Thyroid gland (tissue), 4 donors: ENCODE results near the gene LARGE2. TPM values are rescaled to one million over a fixed set of nuclear protein-coding genes. Genes with fewer than 3 reads are reported as not detected.

ENCODE experiments used
- DNase-seq, 2 donors: peaks; one replicate each; pipeline ENCODE4 v3.0.0-alpha.2; 2019
- H3K27ac ChIP-seq, 3 donors: fragments of 200-600 bp; sonication (generic); 1 replicate in 2 of 3; 2 replicates in 1 of 3; pipeline ENCODE4 v1.5.1; 2016 to 2019; ENCODE audit warnings: mild to moderate bottlenecking in 1 of 3, moderate library complexity in 1 of 3
- H3K27me3 ChIP-seq: fragments of 200-600 bp; sonication (generic); one replicate; pipeline ENCODE4 v1.5.1; 2019
- H3K36me3 ChIP-seq, 2 donors: fragments of 200-600 bp; sonication (generic); one replicate each; pipeline ENCODE4 v1.5.1; 2016 to 2019
- H3K4me1 ChIP-seq, 2 donors: fragments of 200-600 bp; sonication (generic); one replicate each; pipeline ENCODE4 v1.5.1; 2017 to 2019
- H3K4me3 ChIP-seq, 3 donors: fragments of 200-600 bp; sonication (generic); replicated peaks in 1 of 3; 1 replicate in 2 of 3; 2 replicates in 1 of 3; pipeline ENCODE4 v1.5.1; 2016; ENCODE audit warnings: mild to moderate bottlenecking in 1 of 3
- H3K9me3 ChIP-seq: fragments of 200-600 bp; sonication (generic); one replicate; pipeline ENCODE4 v1.5.1; 2017
- CTCF ChIP-seq, 6 experiments: fragments of 200-600 bp in 3 of 6; fragments of 450-650 bp in 3 of 6; sonication (generic) in 3 of 6; IDR thresholded peaks; one replicate each; pipeline ENCODE4 v1.5.1; 2016 to 2019; ENCODE audit warnings: antibody characterized with exemption in 6 of 6, mild to moderate bottlenecking in 2 of 6, inconsistent platforms in 1 of 6, moderate library complexity in 1 of 6
- POLR2A ChIP-seq, 2 donors: fragments of 450-650 bp; IDR thresholded peaks; one replicate each; pipeline ENCODE4 v1.6.1; 2017; ENCODE audit warnings: antibody characterized with exemption in 2 of 2, mild to moderate bottlenecking in 2 of 2, moderate library complexity in 1 of 2
- WGBS, 2 donors: methylation state at CpG; one replicate each; pipeline ENCODE4 v1.1.5; 2017; 5-methylcytosine and 5-hydroxymethylcytosine counted together
- intact Hi-C: fragments of 100-400 bp; cut with DNase I; formaldehyde crosslinking; loops from one replicate; pipeline ENCODE4 v1.15.1; 2023
- total RNA-seq, 4 donors: library from RNA; depleted of rRNA; stranded (reverse); fragments of >200 nt; gene quantifications; one replicate each; pipeline ENCODE4 v1.2.3, GENCODE V29; 2016

Gene LARGE2
- total RNA-seq, 4 donors from 2014 or later, result 11.2 to 19.0 (median 14.1) TPM

GRCh38 chr11:45915446-45915845 lies 7.0 kb upstream of the LARGE2 start:
- H3K4me3 ChIP-seq, result no peak overlapping the region
- TF ChIP-seq CTCF (IDR thresholded peaks at IDR 0.05) (no peak), POLR2A (IDR thresholded peaks at IDR 0.05) (no peak)
- WGBS, 2 donors, result 79 to 87% methylated on average over 8 to 12 of the region's 13 CpGs
- DNase-seq, result no peak
- intact Hi-C loops, result loop anchor here (10.0 kb wide), 1 partner anchor 111 kb away; the partner anchor contains the start of gene SLC35C1
- no peaks in the 10 kb centered on the region for H3K27me3 ChIP-seq
- peaks cover 15 to 22% of the 10 kb centered on the region in 2 donors for H3K4me1 ChIP-seq
- peaks cover 19 to 30% of the 10 kb centered on the region in 2 donors for H3K36me3 ChIP-seq
- no peaks in the 10 kb centered on the region for H3K9me3 ChIP-seq
- H3K27ac ChIP-seq, result no peak overlapping the region

GRCh38 chr11:45917286-45917622 lies 5.2 kb upstream of the LARGE2 start:
- TF ChIP-seq POLR2A (IDR thresholded peaks at IDR 0.05) (no peak), CTCF (IDR thresholded peaks at IDR 0.05) (no peak)
- Histone ChIP-seq H3K4me1 (peaks cover 27 to 37% of the 10 kb centered on the region in 2 donors), H3K27me3 (no peaks in the 10 kb centered on the region), H3K4me3 (peak overlapping the region; percentile 38 to 76 (median 43)), H3K27ac (peak overlapping the region; percentile 23 to 80 (median 71)), H3K9me3 (no peaks in the 10 kb centered on the region), H3K36me3 (peaks cover 15 to 19% of the 10 kb centered on the region in 2 donors)
- DNase-seq, result no peak
- WGBS, 2 donors, result 5% methylated on average over 14 to 15 of the region's 16 CpGs
- intact Hi-C loops, result loop anchor here (10.0 kb wide), 1 partner anchor 112 kb away; the partner anchor contains the start of gene SLC35C1

DNA sequence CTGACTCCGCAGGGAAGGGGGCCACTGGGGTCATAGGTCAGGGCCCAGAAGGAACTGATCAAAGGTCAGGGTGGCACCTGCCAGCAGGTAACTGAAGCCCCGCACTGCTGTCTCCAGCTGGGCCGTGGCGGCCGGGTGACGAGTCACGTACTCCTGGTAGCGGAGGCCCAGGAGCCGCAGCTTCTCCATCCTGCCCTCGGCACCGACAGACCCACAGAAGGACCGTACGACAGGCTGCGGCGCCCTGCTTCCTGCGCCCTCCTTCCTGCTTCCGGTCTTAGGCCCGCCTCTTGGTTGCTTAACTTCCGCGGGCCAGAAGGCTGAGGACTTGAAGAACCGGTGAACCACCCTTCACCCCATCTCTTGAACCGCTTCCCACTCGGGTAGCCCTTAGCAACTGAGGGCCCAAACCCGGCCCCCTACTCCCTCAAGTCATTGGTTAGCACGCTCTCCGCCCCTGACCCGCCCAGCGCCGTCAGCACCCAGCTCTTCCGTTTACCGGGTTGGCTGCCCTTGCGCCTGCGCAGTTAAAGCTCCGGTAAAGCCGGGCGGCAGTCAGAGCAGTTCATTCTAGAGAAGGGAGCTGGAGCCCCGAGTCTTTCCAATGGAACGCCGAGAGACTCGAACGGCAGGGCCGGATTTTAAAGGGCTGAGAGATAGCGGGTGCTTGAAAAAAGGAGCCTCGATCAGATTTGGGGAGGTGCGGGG lies 4.7 kb upstream of the LARGE2 start, which contains the start of gene PEX16:
PEX16 (minus strand) TSS at position 255 of the 708 bp plus-strand sequence; CDS start at position 189, 66 bp downstream.
- peaks cover 27 to 43% of the 10 kb centered on the region in 2 donors for H3K4me1 ChIP-seq
- peak; percentile 98 to 99 for DNase-seq
- TF ChIP-seq POLR2A (IDR thresholded peaks at IDR 0.05) (peak; percentile 20 to 79), CTCF (IDR thresholded peaks at IDR 0.05) (no peak)
- peak within 1 kb of the TSS; percentile 43 to 76 (median 73) for H3K4me3 ChIP-seq
- H3K36me3 ChIP-seq, result peaks cover 15 to 19% of the 10 kb centered on the region in 2 donors
- H3K27me3 ChIP-seq, result no peaks in the 10 kb centered on the region
- H3K9me3 ChIP-seq, result no peaks in the 10 kb centered on the region
- intact Hi-C loops, result loop anchor here (10.0 kb wide), 1 partner anchor 113 kb away; the partner anchor contains the start of gene SLC35C1
- 0 to 1% methylated on average over 34 to 39 of the region's 45 CpGs for WGBS, 2 donors
- H3K27ac ChIP-seq, result peak within 1 kb of the TSS; percentile 46 to 80 (median 71)

DNA sequence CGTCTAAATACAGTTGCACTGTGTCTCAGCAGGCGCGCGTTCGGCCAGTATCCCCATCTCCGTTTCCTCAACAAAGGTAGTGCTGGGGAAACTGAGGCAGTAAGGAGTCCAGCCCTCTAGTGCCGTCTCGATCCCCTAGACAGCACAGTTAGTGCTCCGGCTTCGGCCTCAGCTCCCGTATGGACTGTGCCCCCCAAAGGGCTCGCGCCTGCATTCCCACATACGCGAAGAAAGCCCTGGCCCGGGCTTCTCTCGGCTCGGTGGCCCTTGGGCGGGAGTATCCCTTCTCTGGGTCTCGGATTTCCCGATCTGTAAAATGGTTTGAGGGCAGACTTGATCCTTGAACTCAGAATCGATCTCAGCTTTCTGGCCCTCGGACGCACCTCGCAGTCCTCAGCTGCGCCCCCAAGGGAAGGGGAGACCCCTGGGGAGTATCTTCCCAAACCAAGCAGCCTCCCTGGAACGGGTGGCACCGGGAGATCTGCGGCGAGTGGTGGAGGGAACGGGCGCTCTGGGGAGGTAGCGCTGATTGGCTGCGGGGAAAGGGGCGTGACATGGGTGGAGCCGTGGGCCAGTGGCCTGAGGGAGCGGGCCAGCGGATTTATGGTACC lies 4.0 kb upstream of the LARGE2 start:
- Histone ChIP-seq H3K27me3 (no peaks in the 10 kb centered on the region), H3K9me3 (no peaks in the 10 kb centered on the region), H3K4me3 (peak overlapping the region; percentile 10 to 76 (median 73)), H3K4me1 (peaks cover 30 to 49% of the 10 kb centered on the region in 2 donors), H3K27ac (peak overlapping the region; percentile 46 to 80 (median 71)), H3K36me3 (peaks cover 11 to 13% of the 10 kb centered on the region in 2 donors)
- WGBS, 2 donors, result 1 to 3% methylated on average over 14 to 27 of the region's 38 CpGs
- intact Hi-C loops, result loop anchor here (10.0 kb wide), 1 partner anchor 114 kb away; the partner anchor contains the start of gene SLC35C1
- no peak for TF ChIP-seq CTCF (IDR thresholded peaks at IDR 0.05)
- peak; percentile 4 to 67 for TF ChIP-seq POLR2A (IDR thresholded peaks at IDR 0.05)
- peak; percentile 78 to 79 for DNase-seq
